ENCODE results near the gene NUDT7.

- no peak for TF ChIP-seq POLR2AphosphoS5 (IDR thresholded peaks at IDR 0.05; ENCODE audit: low read depth)
- TF ChIP-seq, protein P1, sequence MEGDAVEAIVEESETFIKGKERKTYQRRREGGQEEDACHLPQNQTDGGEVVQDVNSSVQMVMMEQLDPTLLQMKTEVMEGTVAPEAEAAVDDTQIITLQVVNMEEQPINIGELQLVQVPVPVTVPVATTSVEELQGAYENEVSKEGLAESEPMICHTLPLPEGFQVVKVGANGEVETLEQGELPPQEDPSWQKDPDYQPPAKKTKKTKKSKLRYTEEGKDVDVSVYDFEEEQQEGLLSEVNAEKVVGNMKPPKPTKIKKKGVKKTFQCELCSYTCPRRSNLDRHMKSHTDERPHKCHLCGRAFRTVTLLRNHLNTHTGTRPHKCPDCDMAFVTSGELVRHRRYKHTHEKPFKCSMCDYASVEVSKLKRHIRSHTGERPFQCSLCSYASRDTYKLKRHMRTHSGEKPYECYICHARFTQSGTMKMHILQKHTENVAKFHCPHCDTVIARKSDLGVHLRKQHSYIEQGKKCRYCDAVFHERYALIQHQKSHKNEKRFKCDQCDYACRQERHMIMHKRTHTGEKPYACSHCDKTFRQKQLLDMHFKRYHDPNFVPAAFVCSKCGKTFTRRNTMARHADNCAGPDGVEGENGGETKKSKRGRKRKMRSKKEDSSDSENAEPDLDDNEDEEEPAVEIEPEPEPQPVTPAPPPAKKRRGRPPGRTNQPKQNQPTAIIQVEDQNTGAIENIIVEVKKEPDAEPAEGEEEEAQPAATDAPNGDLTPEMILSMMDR (IDR thresholded peaks at IDR 0.05; ENCODE audit: insufficient read depth, low read length): no peak
- no peak for TF ChIP-seq GABPA (IDR thresholded peaks at IDR 0.05; ENCODE audit: low read depth)
Measured at GRCh38 chr16:77729951-77730350, 7.6 kb downstream of the NUDT7 start.
